Choroid plexus epithelial cell (primary cell): ENCODE measurements around the gene KRT38.

ENCODE experiments used
- DNase-seq: peaks from one replicate; pipeline ENCODE4 v3.0.0-alpha.2; 2010; ENCODE audit warnings: low read depth
- H3K4me3 ChIP-seq: 2 replicates; pipeline ENCODE4 v1.5.1; 2011; ENCODE audit warnings: low read depth, mild to moderate bottlenecking, control low read depth, low read length, moderate library complexity
- TF ChIP-seq, protein P1 (sequence below): conservative IDR thresholded peaks from 2 replicates; pipeline ENCODE4 v1.5.1; 2011; ENCODE audit warnings: low read depth, mild to moderate bottlenecking, control low read depth, inconsistent platforms, low read length, moderate library complexity

KRT38 gene

DNA sequence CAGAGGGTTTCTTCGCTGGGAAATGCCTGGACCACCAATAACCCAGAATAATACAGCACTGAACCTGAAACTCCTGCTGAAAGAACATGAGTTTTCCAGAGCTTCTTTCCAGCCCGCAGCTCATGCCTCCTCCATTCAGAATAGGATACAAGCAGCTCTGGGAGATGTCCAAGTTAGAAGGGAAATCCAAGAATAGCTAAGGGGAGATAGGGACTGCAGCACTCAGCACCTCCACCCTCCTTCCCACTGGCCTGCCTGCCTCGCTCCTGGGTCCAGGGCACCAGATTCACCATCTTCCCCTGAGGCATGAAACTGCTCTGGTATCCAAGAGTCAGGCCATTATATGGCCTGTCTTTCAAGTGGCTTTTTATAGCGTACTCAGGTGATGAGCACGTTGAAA is 47.5 kb downstream of the KRT38 start:
- TF ChIP-seq, protein P1, sequence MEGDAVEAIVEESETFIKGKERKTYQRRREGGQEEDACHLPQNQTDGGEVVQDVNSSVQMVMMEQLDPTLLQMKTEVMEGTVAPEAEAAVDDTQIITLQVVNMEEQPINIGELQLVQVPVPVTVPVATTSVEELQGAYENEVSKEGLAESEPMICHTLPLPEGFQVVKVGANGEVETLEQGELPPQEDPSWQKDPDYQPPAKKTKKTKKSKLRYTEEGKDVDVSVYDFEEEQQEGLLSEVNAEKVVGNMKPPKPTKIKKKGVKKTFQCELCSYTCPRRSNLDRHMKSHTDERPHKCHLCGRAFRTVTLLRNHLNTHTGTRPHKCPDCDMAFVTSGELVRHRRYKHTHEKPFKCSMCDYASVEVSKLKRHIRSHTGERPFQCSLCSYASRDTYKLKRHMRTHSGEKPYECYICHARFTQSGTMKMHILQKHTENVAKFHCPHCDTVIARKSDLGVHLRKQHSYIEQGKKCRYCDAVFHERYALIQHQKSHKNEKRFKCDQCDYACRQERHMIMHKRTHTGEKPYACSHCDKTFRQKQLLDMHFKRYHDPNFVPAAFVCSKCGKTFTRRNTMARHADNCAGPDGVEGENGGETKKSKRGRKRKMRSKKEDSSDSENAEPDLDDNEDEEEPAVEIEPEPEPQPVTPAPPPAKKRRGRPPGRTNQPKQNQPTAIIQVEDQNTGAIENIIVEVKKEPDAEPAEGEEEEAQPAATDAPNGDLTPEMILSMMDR: no peak
- H3K4me3 ChIP-seq: no peak overlapping the region
- DNase-seq: peak; percentile 9

DNA sequence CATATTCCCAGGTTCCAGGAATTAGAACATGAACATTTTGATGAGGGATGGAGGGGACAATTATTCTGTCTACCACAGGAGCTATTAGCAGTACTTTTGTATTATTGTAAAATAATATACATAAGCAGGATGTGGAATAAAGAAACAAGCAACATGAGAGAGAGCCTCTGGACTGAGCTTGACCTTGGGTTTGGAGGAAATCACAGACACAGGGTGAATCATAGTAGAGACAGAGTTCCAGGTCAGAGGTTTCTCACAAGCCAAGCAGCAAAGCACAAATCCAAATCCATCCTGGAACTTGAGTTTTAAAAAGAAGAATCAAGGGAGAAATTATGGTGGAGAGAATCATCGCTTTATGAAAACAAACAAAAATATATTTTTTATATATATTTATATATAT is 48.5 kb downstream of the KRT38 start:
- no peak overlapping the region for H3K4me3 ChIP-seq

DNA sequence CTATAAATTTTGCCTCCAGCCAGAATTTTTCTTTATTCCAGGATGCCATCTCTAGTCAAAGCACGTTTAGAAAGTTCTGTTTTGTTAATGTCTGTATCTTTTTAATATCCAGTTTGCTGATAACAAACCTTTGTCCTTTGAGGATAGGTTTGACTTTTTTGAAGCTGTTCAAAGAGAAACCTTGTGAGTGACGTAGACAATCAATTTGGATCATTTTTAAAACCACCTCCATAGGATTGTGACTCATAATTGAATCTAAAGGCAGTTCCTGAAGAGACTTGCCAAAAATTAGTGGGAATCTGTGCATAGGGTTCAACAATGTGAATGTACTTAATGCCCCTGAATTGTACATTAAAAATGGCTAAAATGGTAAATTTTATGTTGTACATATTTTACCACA is 49.2 kb downstream of the KRT38 start:
- DNase-seq: no peak
- TF ChIP-seq, protein P1: no peak
- H3K4me3 ChIP-seq: no peak overlapping the region

More for the DNA sequence above, 48.5 kb downstream of the KRT38 start:
- TF ChIP-seq, protein P1: no peak
- peak; percentile 71 for DNase-seq

DNA sequence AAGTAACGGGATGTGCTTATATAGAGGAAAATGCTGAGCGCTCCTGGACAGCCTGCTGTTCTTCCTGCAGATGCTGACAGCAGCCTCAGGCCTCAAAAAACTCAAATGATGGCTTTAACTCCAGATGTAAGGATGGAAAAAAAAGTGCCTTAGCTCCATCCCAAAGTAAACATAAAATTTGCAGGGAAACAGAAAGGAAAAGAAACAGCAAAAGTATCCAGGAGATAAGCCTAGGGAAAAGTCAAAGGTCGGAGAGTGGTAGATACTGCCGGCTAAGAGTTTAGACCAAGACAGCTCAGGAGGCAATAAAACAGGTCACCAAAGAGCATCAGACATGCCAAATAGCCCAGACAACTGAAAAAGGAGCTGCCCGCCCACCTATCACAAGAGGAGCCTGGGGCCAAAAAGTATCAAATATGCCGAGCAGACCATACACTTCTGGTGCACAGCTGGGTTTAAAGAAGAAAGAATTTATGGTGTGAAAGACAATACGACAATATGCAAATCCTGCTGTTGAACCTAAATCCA is 50.3 kb downstream of the KRT38 start:
- DNase-seq: no peak
- TF ChIP-seq, protein P1: no peak
- H3K4me3 ChIP-seq: no peak overlapping the region

DNA sequence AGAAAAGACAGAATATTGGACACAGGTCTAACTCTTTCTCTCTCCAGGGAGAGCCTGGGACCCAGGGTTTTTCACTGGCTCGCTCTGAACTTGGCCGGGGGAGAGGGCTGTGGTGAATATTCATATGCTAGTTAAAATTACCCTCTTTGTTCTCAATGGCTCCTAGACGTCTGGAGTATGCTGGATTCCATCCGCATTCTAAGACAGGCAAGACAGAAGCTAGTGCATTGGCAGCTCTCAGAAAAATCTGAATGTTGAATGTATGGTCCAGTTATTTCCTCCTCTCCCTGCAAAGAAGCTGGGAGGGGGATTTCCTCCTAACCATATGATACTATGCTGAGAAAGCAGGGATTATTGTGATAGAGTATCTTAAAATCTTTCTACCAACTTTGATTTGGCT is 53.1 kb downstream of the KRT38 start:
- TF ChIP-seq, protein P1: no peak
- no peak for DNase-seq
- no peak overlapping the region for H3K4me3 ChIP-seq

DNA sequence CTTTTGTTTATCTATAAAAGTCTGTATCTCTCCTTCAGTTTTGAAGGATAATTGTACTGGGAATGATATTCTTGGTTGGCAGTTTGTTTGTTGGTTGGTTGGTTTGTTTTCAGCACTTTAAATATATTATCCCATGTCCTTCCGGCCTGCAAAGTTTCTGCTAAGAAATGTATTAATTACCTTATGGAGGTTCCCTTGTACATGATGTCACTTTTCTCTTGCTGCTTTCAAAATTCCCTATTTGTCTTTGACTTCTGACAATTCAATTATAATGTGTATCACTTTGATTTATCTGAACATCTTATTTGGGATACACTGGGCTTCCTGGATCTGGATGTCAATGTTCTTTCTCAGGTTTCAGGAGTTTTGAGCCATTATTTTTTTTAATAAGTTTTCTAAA is 54.6 kb downstream of the KRT38 start:
- TF ChIP-seq, protein P1: no peak
- no peak overlapping the region for H3K4me3 ChIP-seq
- DNase-seq: no peak
